Suprapubic skin (tissue), 4 donors: ENCODE measurements around the gene TMEM63A. TPM values are rescaled to one million over a fixed set of nuclear protein-coding genes. Genes with fewer than 3 reads are reported as not detected.
"Not testable (repeated sequence)": the region's sequence is repeated elsewhere in the genome, so short reads cannot be mapped to it uniquely, and the experiment has no call there.

Source experiments
- DNase-seq, 2 donors: peaks; one replicate each; pipeline ENCODE4 v3.0.0-alpha.2; 2019; ENCODE audit warnings: low spot score in 2 of 2
- H3K27ac ChIP-seq: fragments of 200-600 bp; sonication (generic); one replicate; pipeline ENCODE4 v1.5.1; 2019
- H3K27me3 ChIP-seq: fragments of 200-600 bp; sonication (generic); one replicate; pipeline ENCODE4 v1.5.1; 2019
- H3K36me3 ChIP-seq: fragments of 200-600 bp; sonication (generic); one replicate; pipeline ENCODE4 v1.5.1; 2019
- H3K4me1 ChIP-seq: fragments of 200-600 bp; sonication (generic); one replicate; pipeline ENCODE4 v1.5.1; 2019
- H3K4me3 ChIP-seq: fragments of 200-600 bp; sonication (generic); one replicate; pipeline ENCODE4 v1.5.1; 2019; ENCODE audit warnings: mild to moderate bottlenecking
- H3K9me3 ChIP-seq: fragments of 200-600 bp; sonication (generic); one replicate; pipeline ENCODE4 v1.5.1; 2019
- EP300 ChIP-seq: sonication (generic); formaldehyde crosslinking; IDR thresholded peaks from one replicate; pipeline ENCODE4 v1.6.1; 2017; ENCODE audit warnings: antibody characterized with exemption
- POLR2A ChIP-seq, 2 donors: fragments of 450-650 bp; IDR thresholded peaks; one replicate each; pipeline ENCODE4 v1.6.1; 2017; ENCODE audit warnings: antibody characterized with exemption in 2 of 2, mild to moderate bottlenecking in 2 of 2, moderate library complexity in 2 of 2
- POLR2AphosphoS5 ChIP-seq, 3 donors: sonication (generic); formaldehyde crosslinking; IDR thresholded peaks; one replicate each; pipeline ENCODE4 v1.6.1; 2017; ENCODE audit warnings: antibody characterized with exemption in 3 of 3
- WGBS: methylation state at CpG from one replicate; pipeline ENCODE4 v1.1.5; 2018; 5-methylcytosine and 5-hydroxymethylcytosine counted together
- total RNA-seq, 4 donors: library from RNA; depleted of rRNA; stranded (reverse); fragments of >200 nt; gene quantifications; one replicate each; pipeline ENCODE4 v1.1.0, GENCODE V29; 2016
- TF ChIP-seq, protein P1 (sequence below), 2 donors: fragments of 200-600 bp in 1 of 2; fragments of 450-650 bp in 1 of 2; sonication (generic) in 1 of 2; IDR thresholded peaks; one replicate each; pipeline ENCODE4 v1.5.1; 2016 to 2019; ENCODE audit warnings: antibody characterized with exemption in 2 of 2, mild to moderate bottlenecking in 1 of 2, moderate library complexity in 1 of 2

Gene TMEM63A
- total RNA-seq, 4 donors from 2014 or later, result 32.6 to 162 (median 48.9) TPM

DNA sequence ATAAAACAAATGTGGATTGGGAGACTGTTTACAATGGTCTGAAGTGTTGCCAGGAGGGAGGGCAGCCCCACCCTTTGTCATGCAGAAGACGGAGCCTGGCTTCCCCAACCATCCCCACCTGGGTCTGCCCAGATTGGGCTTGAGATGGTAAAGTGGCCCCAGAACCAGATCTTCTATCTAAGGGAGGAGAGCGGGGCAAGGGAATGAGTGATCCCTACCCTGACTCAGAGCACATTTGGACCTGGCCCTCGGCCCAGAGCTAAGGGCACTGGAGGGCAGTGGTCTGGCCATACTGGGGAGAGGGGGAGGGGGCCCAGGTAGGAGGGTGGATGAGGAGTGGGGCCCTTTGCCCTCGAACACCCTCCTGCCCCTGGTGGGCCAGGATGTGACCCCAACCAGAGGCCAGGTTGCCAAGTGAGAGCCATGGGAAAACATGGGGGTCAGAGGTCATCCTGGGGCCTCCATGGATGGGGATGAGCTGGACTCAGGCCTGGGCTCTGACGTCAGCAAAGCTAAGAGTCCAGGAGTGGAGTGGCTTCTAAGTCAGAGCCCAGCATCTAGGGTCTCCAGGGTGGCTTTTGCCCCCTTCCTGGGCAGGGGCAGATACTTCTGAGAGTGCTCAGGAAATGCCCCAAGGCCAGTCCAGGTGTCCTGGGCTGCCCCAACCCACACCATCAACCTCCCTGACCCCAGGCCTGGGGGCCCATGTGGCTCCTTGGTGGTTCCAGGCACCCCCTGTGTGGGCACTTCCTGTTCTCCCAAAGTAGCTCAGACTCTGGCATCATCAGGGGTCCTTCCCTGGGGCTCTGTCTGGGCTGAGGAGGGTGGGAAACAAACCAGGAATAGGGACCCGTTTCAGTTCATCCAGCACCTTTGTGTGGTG is 8.4 kb upstream of the TMEM63A start:
- Histone ChIP-seq H3K27me3 (no peaks in the 10 kb centered on the region), H3K9me3 (no peaks in the 10 kb centered on the region), H3K27ac (peak overlapping the region; percentile 28), H3K4me3 (no peak overlapping the region), H3K36me3 (no peaks in the 10 kb centered on the region), H3K4me1 (no peaks in the 10 kb centered on the region)
- TF ChIP-seq, protein P1, sequence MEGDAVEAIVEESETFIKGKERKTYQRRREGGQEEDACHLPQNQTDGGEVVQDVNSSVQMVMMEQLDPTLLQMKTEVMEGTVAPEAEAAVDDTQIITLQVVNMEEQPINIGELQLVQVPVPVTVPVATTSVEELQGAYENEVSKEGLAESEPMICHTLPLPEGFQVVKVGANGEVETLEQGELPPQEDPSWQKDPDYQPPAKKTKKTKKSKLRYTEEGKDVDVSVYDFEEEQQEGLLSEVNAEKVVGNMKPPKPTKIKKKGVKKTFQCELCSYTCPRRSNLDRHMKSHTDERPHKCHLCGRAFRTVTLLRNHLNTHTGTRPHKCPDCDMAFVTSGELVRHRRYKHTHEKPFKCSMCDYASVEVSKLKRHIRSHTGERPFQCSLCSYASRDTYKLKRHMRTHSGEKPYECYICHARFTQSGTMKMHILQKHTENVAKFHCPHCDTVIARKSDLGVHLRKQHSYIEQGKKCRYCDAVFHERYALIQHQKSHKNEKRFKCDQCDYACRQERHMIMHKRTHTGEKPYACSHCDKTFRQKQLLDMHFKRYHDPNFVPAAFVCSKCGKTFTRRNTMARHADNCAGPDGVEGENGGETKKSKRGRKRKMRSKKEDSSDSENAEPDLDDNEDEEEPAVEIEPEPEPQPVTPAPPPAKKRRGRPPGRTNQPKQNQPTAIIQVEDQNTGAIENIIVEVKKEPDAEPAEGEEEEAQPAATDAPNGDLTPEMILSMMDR (IDR thresholded peaks at IDR 0.05), result no peak
- TF ChIP-seq POLR2AphosphoS5 (IDR thresholded peaks at IDR 0.05) (no peak), EP300 (no peak), POLR2A (IDR thresholded peaks at IDR 0.05) (no peak)
- no peak for DNase-seq
- 64% methylated on average over 6 of the region's 6 CpGs for WGBS

DNA sequence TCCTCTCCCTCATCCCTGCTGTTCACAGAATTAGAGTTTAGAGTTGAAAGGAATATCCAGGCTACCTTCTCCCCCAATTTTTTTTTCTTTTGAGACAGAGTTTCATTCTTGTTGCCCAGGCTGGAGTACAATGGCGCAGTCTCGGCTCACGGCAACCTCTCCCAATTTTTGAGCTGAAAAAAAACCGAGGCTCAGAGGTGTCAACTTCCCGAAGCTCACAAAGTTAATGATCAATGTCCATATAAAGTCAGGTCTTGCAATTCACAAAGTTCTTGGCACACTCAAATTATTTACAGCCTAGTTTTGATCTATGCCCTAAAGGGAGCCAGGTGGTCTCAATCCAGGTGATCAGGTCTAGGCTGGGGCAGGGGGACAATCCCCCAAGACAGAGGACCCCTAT is 7.6 kb upstream of the TMEM63A start:
- no peak for TF ChIP-seq POLR2A (IDR thresholded peaks at IDR 0.05)
- TF ChIP-seq EP300, result no peak
- TF ChIP-seq POLR2AphosphoS5 (IDR thresholded peaks at IDR 0.05), result no peak
- 80% methylated on average over 5 of the region's 5 CpGs for WGBS
- Histone ChIP-seq H3K27me3 (no peaks in the 10 kb centered on the region), H3K36me3 (no peaks in the 10 kb centered on the region), H3K4me1 (no peaks in the 10 kb centered on the region), H3K27ac (no peak overlapping the region), H3K9me3 (no peaks in the 10 kb centered on the region), H3K4me3 (no peak overlapping the region)
- no peak for DNase-seq

DNA sequence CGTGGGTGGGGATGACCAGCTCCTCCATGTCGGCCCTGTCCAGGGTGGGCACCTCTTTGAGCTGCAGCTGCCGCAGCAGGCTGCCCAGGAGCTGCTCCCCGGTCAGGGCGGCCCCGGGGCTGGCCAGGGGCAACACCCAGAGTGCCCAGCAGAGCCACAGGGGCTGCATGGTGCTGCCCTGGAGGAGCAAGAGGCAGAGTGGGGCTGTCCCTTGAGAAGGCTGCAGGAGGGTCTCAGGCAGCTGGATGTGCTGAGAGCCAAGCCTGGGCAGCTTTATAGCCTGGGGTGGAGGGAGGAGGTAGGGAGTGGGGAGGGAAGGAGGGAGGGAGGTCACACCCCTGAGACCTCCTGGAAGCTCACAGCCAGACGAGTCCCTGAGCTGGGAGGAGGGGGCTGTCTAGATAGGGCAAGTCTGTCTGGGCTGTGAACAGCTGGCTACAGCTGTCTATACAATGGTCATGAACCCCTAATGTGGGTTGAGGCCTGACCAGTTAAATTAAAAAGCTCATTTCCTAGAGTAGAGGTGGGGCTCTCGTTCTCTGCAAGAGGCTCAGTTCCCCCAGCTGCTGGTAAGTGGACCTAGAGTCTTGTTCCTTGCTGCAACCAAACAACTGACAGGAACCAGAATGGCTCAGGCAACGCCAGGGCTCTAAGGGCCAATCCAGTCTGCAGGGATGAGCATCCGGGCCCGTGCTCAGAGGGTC is 6.9 kb upstream of the TMEM63A start, which contains the start of gene LEFTY1:
Gene LEFTY1 (minus strand): TSS at position 249 of the 704 bp plus-strand sequence. CDS start 80 bp downstream, at position 169.
- TF ChIP-seq POLR2AphosphoS5 (IDR thresholded peaks at IDR 0.05) (no peak), EP300 (no peak), POLR2A (IDR thresholded peaks at IDR 0.05) (no peak)
- TF ChIP-seq, protein P1 (IDR thresholded peaks at IDR 0.05), result no peak
- H3K36me3 ChIP-seq, result no peaks in the 10 kb centered on the region
- no peak within 1 kb of the TSS for H3K4me3 ChIP-seq
- no peak for DNase-seq
- H3K27ac ChIP-seq, result no peak within 1 kb of the TSS
- no peaks in the 10 kb centered on the region for H3K27me3 ChIP-seq
- WGBS, result 90% methylated on average over 6 of the region's 11 CpGs
- no peaks in the 10 kb centered on the region for H3K9me3 ChIP-seq
- H3K4me1 ChIP-seq, result no peaks in the 10 kb centered on the region

DNA sequence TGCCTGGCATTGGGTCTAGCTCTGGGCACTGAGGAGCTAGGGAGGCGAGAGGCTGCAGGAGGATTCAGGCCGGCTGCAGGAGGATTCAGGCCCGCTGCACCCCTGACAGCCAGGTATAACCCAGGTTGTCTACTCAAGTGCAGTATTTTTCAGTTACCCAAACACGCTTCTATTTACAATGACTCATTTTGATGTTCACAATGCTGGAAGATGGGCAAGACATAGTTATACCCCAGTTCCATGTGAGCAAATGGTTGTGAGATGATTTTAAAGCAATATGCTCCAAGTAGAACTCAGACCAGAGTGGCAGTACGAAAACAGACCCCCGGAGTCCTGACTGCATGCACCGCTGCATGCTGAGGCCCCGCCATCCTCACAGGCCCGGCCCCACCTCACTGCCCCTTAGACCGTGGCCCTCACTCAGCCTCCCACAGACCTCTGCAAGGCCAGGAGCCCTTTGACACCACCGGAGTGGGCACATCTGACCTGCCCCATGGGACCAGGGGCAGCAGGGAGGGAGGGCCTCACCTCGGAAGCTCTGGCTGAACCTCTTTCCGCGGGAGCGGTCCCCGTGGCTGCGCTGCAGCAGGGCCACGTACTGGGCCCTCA is 6.2 kb upstream of the TMEM63A start:
- Histone ChIP-seq H3K9me3 (no peaks in the 10 kb centered on the region), H3K4me1 (peaks cover 2% of the 10 kb centered on the region), H3K36me3 (no peaks in the 10 kb centered on the region), H3K4me3 (no peak overlapping the region), H3K27ac (no peak overlapping the region), H3K27me3 (no peaks in the 10 kb centered on the region)
- TF ChIP-seq, protein P1 (IDR thresholded peaks at IDR 0.05), result no peak
- no peak for TF ChIP-seq POLR2A (IDR thresholded peaks at IDR 0.05)
- no peak for TF ChIP-seq POLR2AphosphoS5 (IDR thresholded peaks at IDR 0.05)
- no peak for TF ChIP-seq EP300
- DNase-seq, result no peak
- 92% methylated on average over 5 of the region's 18 CpGs for WGBS

DNA sequence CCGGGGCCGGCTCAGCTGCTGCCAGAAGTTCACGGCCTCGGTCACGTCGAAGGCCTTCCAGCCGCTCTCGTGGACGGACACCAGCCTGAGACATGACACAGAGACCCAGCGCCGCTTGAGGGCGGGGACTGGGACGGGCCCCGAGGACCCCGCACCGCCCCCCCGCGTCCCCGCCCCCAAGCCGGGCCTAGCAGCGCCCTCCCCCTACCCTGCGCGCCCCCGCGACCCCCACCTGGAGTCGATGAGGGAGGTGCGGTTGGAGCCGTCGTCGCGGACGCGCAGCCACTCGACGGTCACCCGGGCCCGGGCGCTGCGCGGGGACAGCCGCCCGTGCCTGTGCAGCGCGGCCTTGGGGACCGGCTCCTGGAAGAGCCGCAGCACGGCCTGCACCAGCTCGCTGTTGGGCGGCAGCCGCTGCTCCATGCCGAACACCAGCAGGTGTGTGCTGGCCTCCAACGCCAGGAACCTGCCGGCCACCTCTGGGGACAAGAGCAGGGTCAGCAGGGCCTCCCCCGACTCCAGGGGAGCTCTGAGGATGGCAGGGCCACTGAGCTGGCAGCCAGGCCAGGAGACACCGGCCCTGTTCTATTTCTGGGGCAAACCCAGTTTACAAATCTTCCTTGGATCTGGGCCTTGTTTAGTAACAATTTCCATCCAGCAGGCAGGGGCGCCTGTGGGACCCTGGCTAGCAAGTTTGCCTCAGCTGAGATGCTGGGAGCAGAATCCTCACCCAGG is 5.5 kb upstream of the TMEM63A start:
- not testable (repeated sequence) for H3K27me3 ChIP-seq, H3K4me1 ChIP-seq, H3K4me3 ChIP-seq, DNase-seq, H3K9me3 ChIP-seq, H3K27ac ChIP-seq, H3K36me3 ChIP-seq
- 60% methylated on average over 1 of the region's 56 CpGs for WGBS
